ENCODE data around the gene TMEM190. TPM values are rescaled to one million over a fixed set of nuclear protein-coding genes. Genes with fewer than 3 reads are reported as not detected.

TMEM190 gene
- total RNA-seq, 2 donors from 2014 or later = not detected

DNA sequence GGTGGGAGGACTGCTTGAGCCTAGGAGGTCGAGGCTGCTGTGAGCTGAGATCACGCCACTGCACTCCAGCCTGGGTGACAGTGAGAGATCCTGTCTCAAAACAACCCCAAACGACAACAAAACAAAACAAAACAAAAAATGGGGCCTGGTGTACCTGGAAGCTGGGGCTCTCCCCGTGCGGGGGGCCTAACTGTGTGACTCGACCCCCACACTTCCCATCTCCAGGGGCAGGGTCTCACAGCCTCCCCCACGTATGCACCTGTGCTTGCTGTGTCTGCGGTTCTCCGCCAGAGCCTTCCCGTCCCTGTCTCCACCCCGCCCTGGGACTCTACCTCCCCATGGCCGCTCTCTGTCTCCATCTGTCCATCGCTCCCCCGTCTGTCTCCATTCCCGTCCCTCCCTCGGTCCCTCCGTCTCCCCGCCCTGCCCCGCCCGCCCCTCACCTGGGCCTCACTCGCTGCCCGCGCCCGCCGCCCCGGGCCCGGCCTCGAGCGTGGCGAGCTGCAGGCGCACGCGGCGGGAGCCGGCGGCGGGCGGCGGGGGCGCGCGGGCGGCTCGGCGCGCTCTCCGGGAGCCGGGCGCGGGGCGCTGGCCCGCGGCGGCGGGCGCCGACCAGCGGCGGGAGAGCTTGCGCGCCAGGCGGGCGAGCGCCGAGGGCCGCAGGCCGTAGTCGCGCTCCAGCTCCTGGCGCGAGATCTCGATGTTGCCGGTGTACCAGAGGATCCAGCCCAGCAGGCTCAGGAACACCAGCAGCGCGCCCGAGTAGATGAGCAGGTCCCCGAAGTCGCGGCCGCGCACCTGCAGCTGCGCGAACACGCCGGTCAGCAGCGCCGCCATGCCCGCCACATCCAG is 6.9 kb downstream of the TMEM190 start:
- DNase-seq (ENCODE audit: low spot score) (no peak), ATAC-seq (ENCODE audit: insufficient number of reproducible peaks, low FRiP score, low read depth) (no peak)
- H3K27ac ChIP-seq = peak overlapping the region; percentile 95 to 99
- TF ChIP-seq, protein P1, sequence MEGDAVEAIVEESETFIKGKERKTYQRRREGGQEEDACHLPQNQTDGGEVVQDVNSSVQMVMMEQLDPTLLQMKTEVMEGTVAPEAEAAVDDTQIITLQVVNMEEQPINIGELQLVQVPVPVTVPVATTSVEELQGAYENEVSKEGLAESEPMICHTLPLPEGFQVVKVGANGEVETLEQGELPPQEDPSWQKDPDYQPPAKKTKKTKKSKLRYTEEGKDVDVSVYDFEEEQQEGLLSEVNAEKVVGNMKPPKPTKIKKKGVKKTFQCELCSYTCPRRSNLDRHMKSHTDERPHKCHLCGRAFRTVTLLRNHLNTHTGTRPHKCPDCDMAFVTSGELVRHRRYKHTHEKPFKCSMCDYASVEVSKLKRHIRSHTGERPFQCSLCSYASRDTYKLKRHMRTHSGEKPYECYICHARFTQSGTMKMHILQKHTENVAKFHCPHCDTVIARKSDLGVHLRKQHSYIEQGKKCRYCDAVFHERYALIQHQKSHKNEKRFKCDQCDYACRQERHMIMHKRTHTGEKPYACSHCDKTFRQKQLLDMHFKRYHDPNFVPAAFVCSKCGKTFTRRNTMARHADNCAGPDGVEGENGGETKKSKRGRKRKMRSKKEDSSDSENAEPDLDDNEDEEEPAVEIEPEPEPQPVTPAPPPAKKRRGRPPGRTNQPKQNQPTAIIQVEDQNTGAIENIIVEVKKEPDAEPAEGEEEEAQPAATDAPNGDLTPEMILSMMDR (IDR thresholded peaks at IDR 0.05) = no peak
- H3K4me3 ChIP-seq = peak overlapping the region; percentile 99
- peaks cover 31 to 39% of the 10 kb centered on the region in 2 donors for H3K4me1 ChIP-seq (ENCODE audit: control insufficient read depth in 1 of 2, low read depth in 2 of 2)
- H3K36me3 ChIP-seq = peaks cover 9% of the 10 kb centered on the region
- H3K9me3 ChIP-seq = no peaks in the 10 kb centered on the region
- no peaks in the 10 kb centered on the region for H3K27me3 ChIP-seq (replicated peaks; ENCODE audit: insufficient read depth)

DNA sequence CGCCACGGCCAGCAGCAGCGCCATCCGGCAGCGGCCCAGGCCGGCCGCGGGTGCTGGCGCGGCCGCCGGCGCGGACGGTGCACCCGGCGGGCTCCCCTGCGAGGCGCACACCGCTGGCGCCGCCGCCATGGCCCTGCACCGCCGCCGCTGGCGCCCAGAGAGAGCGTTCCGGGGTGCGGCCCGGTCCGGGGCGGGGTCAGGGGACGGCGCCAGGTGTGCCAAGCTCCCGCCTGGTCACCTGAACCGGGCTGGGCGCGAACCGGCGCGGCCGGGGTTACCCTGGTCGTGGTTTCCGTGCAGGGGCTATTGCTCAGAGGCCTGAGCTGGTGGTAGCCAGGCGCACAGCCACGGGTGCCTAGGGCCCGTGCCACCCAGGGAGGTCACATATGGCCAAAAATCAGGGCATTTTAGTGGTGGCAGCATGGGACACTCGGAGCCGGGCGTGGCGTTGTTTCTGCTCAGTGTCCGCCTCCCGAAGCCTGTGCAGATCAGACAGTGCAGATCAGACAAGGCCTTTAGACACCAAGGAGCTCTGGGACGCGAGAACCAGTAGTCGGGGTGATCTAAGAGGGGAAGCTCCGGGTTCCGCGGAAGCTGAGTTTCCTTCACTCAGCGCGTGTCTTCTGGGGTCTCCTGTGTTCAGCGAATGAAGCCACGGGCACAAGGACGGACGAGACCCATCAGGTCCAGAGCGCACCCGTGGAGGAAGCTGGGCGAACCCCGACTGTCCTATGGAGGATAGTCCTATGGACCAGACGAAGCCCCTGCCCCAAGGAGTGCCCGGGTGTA is 7.7 kb downstream of the TMEM190 start, which contains the start of gene TMEM238:
Gene TMEM238, minus strand, starts transcription at position 162 of the 789 bp plus-strand sequence. Its CDS starts 33 bp downstream, at position 129.
- DNase-seq (ENCODE audit: low spot score) = no peak
- Histone ChIP-seq H3K36me3 (peaks cover 9% of the 10 kb centered on the region), H3K4me3 (peak within 1 kb of the TSS; percentile 99), H3K9me3 (no peaks in the 10 kb centered on the region), H3K27ac (peak within 1 kb of the TSS; percentile 95 to 99), H3K27me3 (replicated peaks; ENCODE audit: insufficient read depth) (no peaks in the 10 kb centered on the region), H3K4me1 (ENCODE audit: control insufficient read depth in 1 of 2, low read depth in 2 of 2) (peaks cover 31 to 47% of the 10 kb centered on the region in 2 donors)
- no peak for ATAC-seq (ENCODE audit: insufficient number of reproducible peaks, low FRiP score, low read depth)
- TF ChIP-seq, protein P1 (IDR thresholded peaks at IDR 0.05) = no peak

DNA sequence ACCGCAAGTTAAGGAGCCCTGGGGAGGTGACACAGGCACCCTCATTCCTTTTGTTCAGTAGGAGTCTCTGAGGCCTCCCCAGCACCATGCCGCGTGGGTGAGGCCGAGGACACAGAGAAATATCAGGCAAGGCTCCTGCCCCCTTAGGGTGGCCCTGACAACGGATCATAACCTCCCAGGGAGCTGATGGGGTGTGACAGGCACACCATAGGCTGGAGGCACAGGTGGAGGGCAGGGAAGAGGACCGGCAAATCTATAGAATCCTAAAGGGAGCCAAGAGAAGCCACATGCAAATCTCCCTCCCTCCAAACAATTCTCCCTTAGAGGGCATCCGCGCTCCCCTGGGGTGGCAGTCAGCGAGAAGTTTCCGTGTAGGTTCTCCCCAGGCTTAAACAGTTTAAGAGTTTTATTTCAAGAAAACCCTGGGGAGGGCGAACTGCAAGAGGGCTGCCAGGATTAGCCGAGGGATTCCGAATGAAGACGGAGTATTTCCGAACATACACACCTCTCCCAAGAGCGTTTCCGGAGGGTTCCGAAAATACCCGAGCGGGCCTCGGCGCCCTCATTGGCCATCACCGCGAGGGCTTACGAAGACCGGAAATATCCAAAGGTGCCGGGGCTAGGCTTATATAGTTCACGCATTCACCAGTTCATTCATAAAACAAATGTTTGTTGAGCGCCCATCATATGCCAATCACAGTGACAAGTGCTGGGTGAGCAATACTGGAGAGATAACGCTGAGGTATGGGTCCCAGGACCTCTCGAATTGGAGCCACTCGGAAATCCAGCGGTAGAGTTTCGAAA is 8.5 kb downstream of the TMEM190 start:
- peaks cover 9% of the 10 kb centered on the region for H3K36me3 ChIP-seq
- peak overlapping the region; percentile 95 to 99 for H3K27ac ChIP-seq
- peak; percentile 88 for ATAC-seq (ENCODE audit: insufficient number of reproducible peaks, low FRiP score, low read depth)
- H3K4me1 ChIP-seq (ENCODE audit: control insufficient read depth in 1 of 2, low read depth in 2 of 2) = peaks cover 31 to 52% of the 10 kb centered on the region in 2 donors
- TF ChIP-seq, protein P1 (IDR thresholded peaks at IDR 0.05) = no peak
- H3K9me3 ChIP-seq = no peaks in the 10 kb centered on the region
- peak overlapping the region; percentile 99 for H3K4me3 ChIP-seq
- H3K27me3 ChIP-seq (replicated peaks; ENCODE audit: insufficient read depth) = no peaks in the 10 kb centered on the region
- peak; percentile 95 for DNase-seq (ENCODE audit: low spot score)

DNA sequence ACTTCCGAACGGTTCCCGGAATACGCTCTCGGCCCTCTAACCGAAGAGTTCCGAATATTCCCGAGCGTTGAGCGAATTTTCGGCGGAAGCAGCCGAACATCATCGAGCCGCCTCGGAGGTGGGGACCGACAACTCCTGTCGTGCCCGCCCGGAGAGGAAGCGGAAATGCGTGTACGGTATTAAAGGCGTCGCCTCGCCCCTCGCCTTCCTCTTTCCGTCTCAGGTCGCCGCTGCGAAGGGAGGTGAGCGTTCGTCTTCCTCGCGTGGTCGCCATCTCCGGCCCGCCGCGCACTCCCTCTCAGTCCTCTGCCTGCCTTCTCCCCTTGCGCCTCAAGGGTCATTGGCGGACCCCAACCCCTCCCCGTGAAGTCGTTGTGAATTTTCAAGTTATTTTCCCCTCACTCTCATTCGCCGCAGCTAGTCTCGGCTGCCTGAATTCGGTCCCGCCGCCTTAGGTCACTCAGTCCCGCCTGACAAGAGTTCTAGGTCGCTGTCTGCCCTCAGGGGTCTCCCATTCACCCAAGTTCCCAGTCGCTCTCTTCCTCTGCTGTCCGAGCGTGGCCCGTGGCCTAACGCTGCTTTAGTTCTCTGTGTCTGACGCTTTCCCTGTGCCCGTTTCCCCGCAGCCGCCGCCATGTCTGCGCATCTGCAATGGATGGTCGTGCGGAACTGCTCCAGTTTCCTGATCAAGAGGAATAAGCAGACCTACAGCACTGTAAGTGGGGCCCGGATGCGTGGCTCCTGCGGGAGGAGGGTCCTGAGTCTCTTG is 9.3 kb downstream of the TMEM190 start, which contains the start of gene RPL28:
Gene RPL28, plus strand, starts transcription at position 209 of the 769 bp plus-strand sequence. Its CDS starts 426 bp downstream, at position 635.
- TF ChIP-seq, protein P1 (IDR thresholded peaks at IDR 0.05) = no peak
- Histone ChIP-seq H3K27me3 (replicated peaks; ENCODE audit: insufficient read depth) (no peaks in the 10 kb centered on the region), H3K27ac (peak within 1 kb of the TSS; percentile 95 to 99), H3K4me3 (peak within 1 kb of the TSS; percentile 99), H3K4me1 (ENCODE audit: control insufficient read depth in 1 of 2, low read depth in 2 of 2) (peaks cover 31 to 52% of the 10 kb centered on the region in 2 donors), H3K9me3 (no peaks in the 10 kb centered on the region), H3K36me3 (peaks cover 9% of the 10 kb centered on the region)
- ATAC-seq (ENCODE audit: insufficient number of reproducible peaks, low FRiP score, low read depth) (peak; percentile 73), DNase-seq (ENCODE audit: low spot score) (peak; percentile 89)
